Thyroid gland (tissue), 4 donors: ENCODE measurements around the gene UNC5CL.

ENCODE experiments used
- POLR2A ChIP-seq, 2 donors: fragments of 450-650 bp; IDR thresholded peaks; one replicate each; pipeline ENCODE4 v1.6.1; 2017; ENCODE audit warnings: antibody characterized with exemption in 2 of 2, mild to moderate bottlenecking in 2 of 2, moderate library complexity in 1 of 2
- TF ChIP-seq, protein P1 (sequence below), 6 experiments: fragments of 200-600 bp in 3 of 6; fragments of 450-650 bp in 3 of 6; sonication (generic) in 3 of 6; IDR thresholded peaks; one replicate each; pipeline ENCODE4 v1.5.1; 2016 to 2019; ENCODE audit warnings: antibody characterized with exemption in 6 of 6, mild to moderate bottlenecking in 2 of 6, inconsistent platforms in 1 of 6, moderate library complexity in 1 of 6

DNA sequence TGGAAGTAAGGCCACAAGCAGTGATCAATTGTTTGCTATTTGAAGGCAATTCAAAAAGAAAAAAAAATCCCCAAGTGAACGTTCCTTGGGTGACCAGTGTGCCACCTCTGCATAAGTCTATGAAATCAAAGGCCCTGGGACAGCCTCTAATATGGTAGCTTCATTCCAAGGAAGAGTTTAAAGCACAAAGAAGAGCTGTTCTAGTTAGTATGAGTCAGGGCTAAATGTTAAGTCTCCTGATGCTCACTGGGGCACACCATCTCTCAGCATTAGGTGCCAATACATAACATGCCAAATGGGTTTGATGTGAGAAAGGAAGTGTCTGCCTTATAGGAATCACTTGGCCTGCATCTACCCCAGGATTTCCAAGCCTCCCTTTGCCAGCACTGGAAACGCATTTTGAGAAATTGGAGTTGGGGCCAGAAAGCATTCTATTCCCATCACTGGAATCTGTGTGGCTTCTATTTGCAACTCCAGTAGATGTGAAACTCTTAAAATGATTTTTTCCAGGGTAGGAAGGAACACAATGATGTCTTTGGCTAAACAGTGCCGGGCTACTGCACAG lies 13.0 kb downstream of the UNC5CL start:
- TF ChIP-seq, protein P1, sequence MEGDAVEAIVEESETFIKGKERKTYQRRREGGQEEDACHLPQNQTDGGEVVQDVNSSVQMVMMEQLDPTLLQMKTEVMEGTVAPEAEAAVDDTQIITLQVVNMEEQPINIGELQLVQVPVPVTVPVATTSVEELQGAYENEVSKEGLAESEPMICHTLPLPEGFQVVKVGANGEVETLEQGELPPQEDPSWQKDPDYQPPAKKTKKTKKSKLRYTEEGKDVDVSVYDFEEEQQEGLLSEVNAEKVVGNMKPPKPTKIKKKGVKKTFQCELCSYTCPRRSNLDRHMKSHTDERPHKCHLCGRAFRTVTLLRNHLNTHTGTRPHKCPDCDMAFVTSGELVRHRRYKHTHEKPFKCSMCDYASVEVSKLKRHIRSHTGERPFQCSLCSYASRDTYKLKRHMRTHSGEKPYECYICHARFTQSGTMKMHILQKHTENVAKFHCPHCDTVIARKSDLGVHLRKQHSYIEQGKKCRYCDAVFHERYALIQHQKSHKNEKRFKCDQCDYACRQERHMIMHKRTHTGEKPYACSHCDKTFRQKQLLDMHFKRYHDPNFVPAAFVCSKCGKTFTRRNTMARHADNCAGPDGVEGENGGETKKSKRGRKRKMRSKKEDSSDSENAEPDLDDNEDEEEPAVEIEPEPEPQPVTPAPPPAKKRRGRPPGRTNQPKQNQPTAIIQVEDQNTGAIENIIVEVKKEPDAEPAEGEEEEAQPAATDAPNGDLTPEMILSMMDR (IDR thresholded peaks at IDR 0.05) = no peak
- no peak for TF ChIP-seq POLR2A (IDR thresholded peaks at IDR 0.05)
